ENCODE results near the gene ATF5.
A peak's percentile ranks its signal among the peaks of the same experiment; 100 is the strongest.
"Not testable (repeated sequence)": the region's sequence is repeated elsewhere in the genome, so short reads cannot be mapped to it uniquely, and the experiment has no call there.

The ATF5 gene

DNA sequence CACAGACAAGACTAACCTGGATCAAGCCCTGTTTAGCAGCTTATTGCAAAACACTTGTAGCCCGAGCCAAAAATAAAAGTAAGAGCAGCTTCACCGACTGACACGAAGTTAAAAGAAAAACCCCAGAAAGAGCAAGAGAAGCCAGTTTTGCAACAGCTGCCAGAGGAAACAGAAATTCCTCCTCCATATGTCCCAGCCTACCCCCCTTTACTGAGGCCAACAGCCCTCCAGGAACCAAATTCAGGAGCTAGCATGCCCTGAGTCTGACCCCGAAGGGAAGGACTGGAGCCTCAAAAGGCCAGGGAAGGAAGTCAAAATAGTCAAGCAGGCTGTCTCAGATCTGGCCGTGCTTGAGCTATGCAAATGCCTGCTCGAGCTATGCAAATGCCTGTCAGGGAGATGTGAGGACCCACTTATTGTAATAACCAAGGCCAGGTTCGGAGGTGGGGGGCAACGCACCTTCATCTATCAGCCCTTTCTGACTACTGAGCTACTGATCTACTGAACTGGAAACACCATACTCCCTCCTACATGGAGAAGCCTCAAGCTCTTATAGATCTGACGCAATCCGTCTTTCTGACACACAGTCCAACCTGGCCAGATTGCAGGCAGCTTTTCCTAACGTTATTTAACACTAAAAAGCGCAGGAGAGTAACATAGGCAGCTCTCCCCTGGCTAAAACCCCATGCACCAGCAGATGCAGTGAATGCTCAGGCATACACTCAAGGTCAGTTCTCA lies 25.3 kb downstream of the ATF5 start:
- Histone ChIP-seq H3K9ac (ENCODE audit: low read depth, low read length) (no peak overlapping the region), H3K4me3 (ENCODE audit: low read length) (no peak overlapping the region), H3K27me3 (ENCODE audit: control insufficient read depth, insufficient read depth, low read length) (peaks cover 22% of the 10 kb centered on the region), H3K36me3 (ENCODE audit: insufficient read depth, low read length) (no peaks in the 10 kb centered on the region), H3K9me3 (replicated peaks; ENCODE audit: low read length) (no peaks in the 10 kb centered on the region), H3K4me2 (ENCODE audit: low read length) (no peak overlapping the region), H3K4me1 (ENCODE audit: control insufficient read depth, insufficient read depth, low read length) (peaks cover 16% of the 10 kb centered on the region)

DNA sequence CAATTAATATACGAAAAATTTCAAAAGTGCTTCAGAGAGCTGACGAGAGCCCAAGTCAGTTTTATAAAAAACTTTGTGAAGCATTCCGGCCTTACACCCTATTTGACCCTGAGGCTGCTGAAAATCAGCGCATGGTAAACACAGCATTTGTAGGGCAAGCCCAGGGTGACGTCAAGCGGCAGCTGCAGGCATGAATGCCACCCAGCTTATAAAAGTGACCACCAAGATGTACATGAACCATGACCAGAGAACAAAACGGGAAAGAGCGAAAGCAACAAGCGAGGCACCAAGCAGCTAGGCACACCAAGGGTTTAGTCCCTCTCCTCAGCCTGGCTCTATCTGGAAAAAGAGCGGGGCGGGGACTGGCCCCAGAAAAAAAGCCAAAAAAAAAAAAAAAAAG lies 25.9 kb downstream of the ATF5 start:
- Histone ChIP-seq H3K9me3 (replicated peaks; ENCODE audit: low read length) (no peaks in the 10 kb centered on the region), H3K36me3 (ENCODE audit: insufficient read depth, low read length) (no peaks in the 10 kb centered on the region), H3K9ac (ENCODE audit: low read depth, low read length) (no peak overlapping the region), H3K27me3 (ENCODE audit: control insufficient read depth, insufficient read depth, low read length) (peaks cover 20% of the 10 kb centered on the region), H3K4me2 (ENCODE audit: low read length) (peak overlapping the region; percentile 64), H3K4me3 (ENCODE audit: low read length) (peak overlapping the region; percentile 56), H3K4me1 (ENCODE audit: control insufficient read depth, insufficient read depth, low read length) (peaks cover 16% of the 10 kb centered on the region)

GRCh38 chr19:49956115-49956495 lies 27.1 kb downstream of the ATF5 start:
- H3K4me1 ChIP-seq (ENCODE audit: control insufficient read depth, insufficient read depth, low read length) = peaks cover 16% of the 10 kb centered on the region
- H3K4me3 ChIP-seq (ENCODE audit: low read length) = no peak overlapping the region
- peaks cover 20% of the 10 kb centered on the region for H3K27me3 ChIP-seq (ENCODE audit: control insufficient read depth, insufficient read depth, low read length)
- no peaks in the 10 kb centered on the region for H3K36me3 ChIP-seq (ENCODE audit: insufficient read depth, low read length)
- no peak overlapping the region for H3K4me2 ChIP-seq (ENCODE audit: low read length)
- no peaks in the 10 kb centered on the region for H3K9me3 ChIP-seq (replicated peaks; ENCODE audit: low read length)
- no peak overlapping the region for H3K9ac ChIP-seq (ENCODE audit: low read depth, low read length)

GRCh38 chr19:49957262-49957915 lies 28.4 kb downstream of the ATF5 start:
- Histone ChIP-seq H3K9ac (ENCODE audit: low read depth, low read length) (no peak overlapping the region), H3K4me1 (ENCODE audit: control insufficient read depth, insufficient read depth, low read length) (peaks cover 16% of the 10 kb centered on the region), H3K27me3 (ENCODE audit: control insufficient read depth, insufficient read depth, low read length) (peaks cover 20% of the 10 kb centered on the region), H3K4me2 (ENCODE audit: low read length) (no peak overlapping the region), H3K36me3 (ENCODE audit: insufficient read depth, low read length) (no peaks in the 10 kb centered on the region), H3K4me3 (ENCODE audit: low read length) (no peak overlapping the region), H3K9me3 (replicated peaks; ENCODE audit: low read length) (no peaks in the 10 kb centered on the region)

DNA sequence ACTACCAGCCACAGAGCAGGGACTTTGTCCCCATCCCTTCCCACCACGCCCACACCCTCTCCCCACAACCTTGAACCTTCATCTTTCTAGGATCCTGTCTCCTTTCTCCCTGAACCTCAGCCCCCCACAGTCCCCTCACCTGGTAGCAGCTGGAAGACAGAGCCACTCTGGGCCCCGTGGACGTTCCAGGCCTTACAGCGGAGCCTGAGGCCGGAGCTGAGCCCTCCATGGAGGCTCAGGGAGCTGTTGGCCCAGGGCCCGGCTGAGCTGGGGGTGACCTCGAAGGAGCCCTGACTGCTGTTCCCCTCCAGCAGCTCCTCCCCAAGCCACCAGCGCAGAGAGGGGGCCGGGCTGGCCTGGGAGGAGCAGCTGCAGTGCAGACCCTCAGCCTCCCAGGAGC lies 29.1 kb downstream of the ATF5 start:
- Histone ChIP-seq H3K4me1 (ENCODE audit: control insufficient read depth, insufficient read depth, low read length) (peaks cover 16% of the 10 kb centered on the region), H3K27me3 (ENCODE audit: control insufficient read depth, insufficient read depth, low read length) (peaks cover 16% of the 10 kb centered on the region)
- not testable (repeated sequence) for H3K9ac ChIP-seq (ENCODE audit: low read depth, low read length); H3K9me3 ChIP-seq (replicated peaks; ENCODE audit: low read length); H3K4me2 ChIP-seq (ENCODE audit: low read length); H3K4me3 ChIP-seq (ENCODE audit: low read length); H3K36me3 ChIP-seq (ENCODE audit: insufficient read depth, low read length)

DNA sequence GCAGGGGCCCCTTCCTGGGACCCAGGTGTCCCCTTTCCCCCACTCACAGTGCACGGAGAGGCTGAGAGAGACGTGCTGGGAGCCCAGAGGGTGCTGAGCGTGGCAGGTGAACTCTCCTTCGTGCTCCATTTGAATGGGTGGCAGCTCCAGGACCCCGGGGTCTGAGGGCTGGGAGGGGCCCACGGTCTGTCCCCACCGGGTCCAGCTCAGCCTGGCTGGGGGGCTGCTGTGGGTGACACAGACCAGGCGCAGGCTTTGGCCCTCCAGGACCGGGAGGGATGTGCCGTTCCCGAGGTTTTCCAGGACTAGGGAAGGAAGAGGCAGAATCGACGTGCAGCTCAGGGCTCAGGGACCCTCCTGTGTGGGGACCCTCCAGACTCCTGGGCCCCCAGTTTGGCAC lies 29.6 kb downstream of the ATF5 start:
- H3K27me3 ChIP-seq (ENCODE audit: control insufficient read depth, insufficient read depth, low read length) = peaks cover 16% of the 10 kb centered on the region
- H3K4me3 ChIP-seq (ENCODE audit: low read length); H3K9me3 ChIP-seq (replicated peaks; ENCODE audit: low read length); H3K9ac ChIP-seq (ENCODE audit: low read depth, low read length); H3K36me3 ChIP-seq (ENCODE audit: insufficient read depth, low read length); H3K4me2 ChIP-seq (ENCODE audit: low read length): not testable (repeated sequence)
- H3K4me1 ChIP-seq (ENCODE audit: control insufficient read depth, insufficient read depth, low read length) = peaks cover 16% of the 10 kb centered on the region

- H3K27me3 ChIP-seq (ENCODE audit: control insufficient read depth, insufficient read depth, low read length); H3K9ac ChIP-seq (ENCODE audit: low read depth, low read length); H3K4me1 ChIP-seq (ENCODE audit: control insufficient read depth, insufficient read depth, low read length); H3K4me3 ChIP-seq (ENCODE audit: low read length); H3K4me2 ChIP-seq (ENCODE audit: low read length); H3K36me3 ChIP-seq (ENCODE audit: insufficient read depth, low read length); H3K9me3 ChIP-seq (replicated peaks; ENCODE audit: low read length): not testable (repeated sequence)
These were observed 30.9 kb downstream of the ATF5 start for GRCh38 chr19:49959892-49960291.

DNA sequence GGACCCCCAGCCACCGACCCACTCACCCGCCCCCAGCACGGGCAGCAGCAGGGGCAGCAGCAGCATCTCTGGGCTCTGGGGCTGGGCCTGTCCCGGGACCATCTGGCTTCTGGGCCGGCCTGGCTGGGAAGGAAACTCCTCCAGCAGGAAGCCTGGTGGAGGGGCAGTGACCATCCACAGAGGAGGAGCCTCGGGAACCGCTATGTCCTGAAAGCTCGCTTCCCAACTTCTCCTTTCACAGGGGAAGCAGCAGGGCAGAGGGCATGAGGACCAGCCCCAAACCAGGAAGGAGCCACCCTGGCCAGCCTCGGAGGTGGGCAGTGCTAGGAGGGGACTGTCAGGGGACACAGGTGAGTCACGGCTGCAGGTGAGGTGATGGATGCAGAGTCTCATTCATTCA lies 32.0 kb downstream of the ATF5 start, which contains the start of gene SIGLEC11:
Gene SIGLEC11 (minus strand): TSS at position 193 of the 400 bp plus-strand sequence. CDS start 91 bp downstream, at position 102.
- not testable (repeated sequence) for H3K4me3 ChIP-seq (ENCODE audit: low read length); H3K9me3 ChIP-seq (replicated peaks; ENCODE audit: low read length); H3K4me1 ChIP-seq (ENCODE audit: control insufficient read depth, insufficient read depth, low read length); H3K36me3 ChIP-seq (ENCODE audit: insufficient read depth, low read length); H3K9ac ChIP-seq (ENCODE audit: low read depth, low read length); H3K27me3 ChIP-seq (ENCODE audit: control insufficient read depth, insufficient read depth, low read length); H3K4me2 ChIP-seq (ENCODE audit: low read length)

- Histone ChIP-seq H3K9ac (ENCODE audit: low read depth, low read length) (no peak overlapping the region), H3K36me3 (ENCODE audit: insufficient read depth, low read length) (no peaks in the 10 kb centered on the region), H3K27me3 (ENCODE audit: control insufficient read depth, insufficient read depth, low read length) (peaks cover 11% of the 10 kb centered on the region), H3K4me1 (ENCODE audit: control insufficient read depth, insufficient read depth, low read length) (no peaks in the 10 kb centered on the region), H3K4me2 (ENCODE audit: low read length) (no peak overlapping the region), H3K9me3 (replicated peaks; ENCODE audit: low read length) (no peaks in the 10 kb centered on the region), H3K4me3 (ENCODE audit: low read length) (no peak overlapping the region)
These were observed 39.4 kb downstream of the ATF5 start for GRCh38 chr19:49968279-49968922.

DNA sequence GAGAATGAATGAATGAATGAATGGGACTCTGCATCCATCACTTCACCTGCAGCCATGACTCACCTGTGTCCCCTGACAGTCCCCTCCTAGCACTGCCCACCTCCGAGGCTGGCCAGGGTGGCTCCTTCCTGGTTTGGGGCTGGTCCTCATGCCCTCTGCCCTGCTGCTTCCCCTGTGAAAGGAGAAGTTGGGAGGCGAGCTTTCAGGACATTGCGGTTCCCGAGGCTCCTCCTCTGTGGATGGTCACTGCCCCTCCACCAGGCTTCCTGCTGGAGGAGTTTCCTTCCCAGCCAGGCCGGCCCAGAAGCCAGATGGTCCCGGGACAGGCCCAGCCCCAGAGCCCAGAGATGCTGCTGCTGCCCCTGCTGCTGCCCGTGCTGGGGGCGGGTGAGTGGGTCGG lies 40.4 kb downstream of the ATF5 start:
- not testable (repeated sequence) for H3K9me3 ChIP-seq (replicated peaks; ENCODE audit: low read length); H3K4me3 ChIP-seq (ENCODE audit: low read length); H3K4me1 ChIP-seq (ENCODE audit: control insufficient read depth, insufficient read depth, low read length); H3K36me3 ChIP-seq (ENCODE audit: insufficient read depth, low read length); H3K9ac ChIP-seq (ENCODE audit: low read depth, low read length); H3K4me2 ChIP-seq (ENCODE audit: low read length)
- H3K27me3 ChIP-seq (ENCODE audit: control insufficient read depth, insufficient read depth, low read length) = peaks cover 10% of the 10 kb centered on the region

DNA sequence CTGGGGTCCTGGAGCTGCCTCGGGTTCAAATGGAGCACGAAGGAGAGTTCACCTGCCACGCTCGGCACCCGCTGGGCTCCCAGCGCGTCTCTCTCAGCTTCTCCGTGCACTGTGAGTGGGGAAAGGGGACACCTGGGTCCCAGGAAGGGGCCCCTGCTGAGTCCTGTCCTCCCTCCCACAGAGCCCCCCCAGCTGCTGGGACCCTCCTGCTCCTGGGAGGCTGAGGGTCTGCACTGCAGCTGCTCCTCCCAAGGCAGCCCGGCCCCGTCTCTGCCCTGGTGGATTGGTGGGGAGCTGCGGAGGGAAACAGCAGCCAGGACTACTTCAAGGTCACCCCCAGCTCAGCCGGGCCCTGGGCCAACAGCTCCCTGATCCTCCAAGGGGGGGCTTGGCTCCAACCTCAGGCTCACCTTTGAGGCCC lies 43.0 kb downstream of the ATF5 start:
- no peaks in the 10 kb centered on the region for H3K4me1 ChIP-seq (ENCODE audit: control insufficient read depth, insufficient read depth, low read length)
- H3K27me3 ChIP-seq (ENCODE audit: control insufficient read depth, insufficient read depth, low read length) = peaks cover 10% of the 10 kb centered on the region
- H3K36me3 ChIP-seq (ENCODE audit: insufficient read depth, low read length) = peaks cover 3% of the 10 kb centered on the region
- H3K9me3 ChIP-seq (replicated peaks; ENCODE audit: low read length) = no peaks in the 10 kb centered on the region
- no peak overlapping the region for H3K4me2 ChIP-seq (ENCODE audit: low read length)
- no peak overlapping the region for H3K9ac ChIP-seq (ENCODE audit: low read depth, low read length)
- no peak overlapping the region for H3K4me3 ChIP-seq (ENCODE audit: low read length)
